Pancreas (tissue), 10 donors: ENCODE measurements around the gene DOCK4. TPM values are rescaled to one million over a fixed set of nuclear protein-coding genes. Genes with fewer than 3 reads are reported as not detected.

Experiments
- ATAC-seq, 4 donors: fragments of 200-7000 bp; cut with Tn5 transposase; one replicate each; pipeline versions ENCODE4 v1.8.0 to v1.9.1; 2020; ENCODE audit warnings: mild to moderate bottlenecking in 4 of 4, moderate library complexity in 4 of 4
- DNase-seq, 6 donors: peaks; one replicate each; pipeline ENCODE4 v3.0.0-alpha.2; 2020
- FAIRE-seq: peaks from 2 replicates; lab custom pipeline; 2012; peaks lifted over from hg19 to GRCh38; lab: Jason Lieb, UNC
- H3K27ac ChIP-seq, 4 donors: fragments of 200-600 bp; sonication (generic); 1 replicate in 3 of 4; 2 replicates in 1 of 4; pipeline versions ENCODE4 v1.5.0 to v1.8.0; 2020
- H3K27me3 ChIP-seq, 4 donors: fragments of 200-600 bp; one replicate each; pipeline ENCODE4 v1.8.0; 2021
- H3K36me3 ChIP-seq, 3 donors: fragments of 200-600 bp; sonication (generic) in 1 of 3; one replicate each; pipeline versions ENCODE4 v1.5.0 to v1.8.0; 2020 to 2021
- H3K4me1 ChIP-seq, 3 donors: fragments of 200-600 bp; one replicate each; pipeline ENCODE4 v1.8.0; 2021
- H3K4me3 ChIP-seq, 4 donors: fragments of 200-600 bp; sonication (generic) in 2 of 4; one replicate each; pipeline versions ENCODE4 v1.5.0 to v1.8.0; 2020 to 2021
- H3K9me3 ChIP-seq, 4 donors: fragments of 200-600 bp; one replicate each; pipeline ENCODE4 v1.8.0; 2021
- CTCF ChIP-seq, 4 donors: fragments of 200-600 bp; sonication (generic) in 3 of 4; IDR thresholded peaks; one replicate each; pipeline versions ENCODE4 v1.5.0 to v1.8.0; 2021; ENCODE audit warnings: antibody characterized with exemption in 4 of 4
- WGBS, 2 donors: extraction: QIAGEN DNeasy Blood & Tissue Kit; methylation state at CpG; one replicate each; pipeline ENCODE4 v1.1.7; 2013; 5-methylcytosine and 5-hydroxymethylcytosine counted together
- intact Hi-C, 3 donors: fragments of 100-400 bp; cut with DNase I; formaldehyde crosslinking; loops; one replicate each; pipeline versions ENCODE4 v1.11.1 to v1.14.2; 2022
- polyA plus RNA-seq, 2 donors: library from polyadenylated mRNA; stranded (reverse); fragments of 200-250 nt; gene quantifications; one replicate each; pipeline ENCODE4 v1.2.3, GENCODE V29; 2013
- total RNA-seq, 6 donors: library from RNA; stranded (reverse); fragmentation: NEBNext Ultra II Directional in 4 of 6; extraction: Animal tissue kit (Norgen Biotek cat#: 25700) in 4 of 6; gene quantifications; one replicate each; pipeline versions ENCODE4 v1.2.1 to v1.2.4, GENCODE V29; 2021 to 2023
- donor health status: healthy with polysubstance abuse.
- donor health status: DM: no; HTN: no; CAD: no; lungs with moderate emphysema.
- donor health status: DM: no; HTN: no; CAD: no.
- donor health status: control.
- donor health status: control.
- donor health status: Bipolar disorder and iron deficiency.
- donor health status: DM: yes; HTN: yes; CAD: no.
- donor health status: DM: no; HTN: no; CAD: no.
- donor health status: DM: no; HTN: no; CAD: no.
- donor health status: DM: yes; HTN: yes; CAD: no.

The DOCK4 gene
- total and polyA plus RNA-seq, 8 donors: 5.4 to 15.5 (median 6.1) TPM

GRCh38 chr7:112110651-112111050 lies 95.5 kb downstream of the DOCK4 start:
- no peak for DNase-seq
- no peak for TF ChIP-seq CTCF (IDR thresholded peaks at IDR 0.05)
- Histone ChIP-seq H3K4me3 (no peak overlapping the region), H3K36me3 (no peaks in the 10 kb centered on the region), H3K27ac (no peak overlapping the region), H3K9me3 (no peaks in the 10 kb centered on the region), H3K4me1 (peaks cover 0 to 9% (median 8%) of the 10 kb centered on the region in 3 donors), H3K27me3 (no peaks in the 10 kb centered on the region)
- 98% methylated on average over 7 of the region's 7 CpGs for WGBS, 2 donors
- intact Hi-C loops: no loop called here
- FAIRE-seq: no peak
- no peak for ATAC-seq

- WGBS, 2 donors: 70 to 82% methylated on average over 2 of the region's 2 CpGs
- H3K9me3 ChIP-seq: no peaks in the 10 kb centered on the region
- intact Hi-C loops: no loop called here
Measured at GRCh38 chr7:112110175-112110574, 96.0 kb downstream of the DOCK4 start.

GRCh38 chr7:112108981-112109380 lies 97.2 kb downstream of the DOCK4 start:
- H3K4me1 ChIP-seq: peaks cover 0 to 9% (median 8%) of the 10 kb centered on the region in 3 donors
- H3K27ac ChIP-seq: no peak overlapping the region
- no peaks in the 10 kb centered on the region for H3K9me3 ChIP-seq
- 66 to 84% methylated on average over 2 of the region's 2 CpGs for WGBS, 2 donors
- ATAC-seq (peak in 2 of 4 donors; percentile 35 to 40), FAIRE-seq (no peak), DNase-seq (no peak)
- no peaks in the 10 kb centered on the region for H3K27me3 ChIP-seq
- no peak overlapping the region for H3K4me3 ChIP-seq
- intact Hi-C loops: no loop called here
- H3K36me3 ChIP-seq: no peaks in the 10 kb centered on the region
- no peak for TF ChIP-seq CTCF (IDR thresholded peaks at IDR 0.05)

More at GRCh38 chr7:112110175-112110574, 96.0 kb downstream of the DOCK4 start:
- H3K36me3 ChIP-seq: no peaks in the 10 kb centered on the region
- no peak overlapping the region for H3K27ac ChIP-seq
- peaks cover 0 to 9% (median 8%) of the 10 kb centered on the region in 3 donors for H3K4me1 ChIP-seq
- ATAC-seq (no peak), DNase-seq (no peak), FAIRE-seq (no peak)
- no peaks in the 10 kb centered on the region for H3K27me3 ChIP-seq
- no peak for TF ChIP-seq CTCF (IDR thresholded peaks at IDR 0.05)
- no peak overlapping the region for H3K4me3 ChIP-seq

GRCh38 chr7:112105584-112106530 lies 100.3 kb downstream of the DOCK4 start:
- Histone ChIP-seq H3K9me3 (no peaks in the 10 kb centered on the region), H3K4me1 (peaks cover 0 to 4% (median 0%) of the 10 kb centered on the region in 3 donors), H3K27ac (no peak overlapping the region), H3K27me3 (no peaks in the 10 kb centered on the region), H3K4me3 (no peak overlapping the region), H3K36me3 (no peaks in the 10 kb centered on the region)
- FAIRE-seq (no peak), DNase-seq (no peak), ATAC-seq (no peak)
- 87 to 88% methylated on average over 8 of the region's 8 CpGs for WGBS, 2 donors
- intact Hi-C loops: no loop called here
- TF ChIP-seq CTCF (IDR thresholded peaks at IDR 0.05): no peak

GRCh38 chr7:112104120-112104519 lies 102.1 kb downstream of the DOCK4 start:
- FAIRE-seq (no peak), ATAC-seq (peak in 1 of 4 donors; percentile 61), DNase-seq (no peak)
- Histone ChIP-seq H3K27ac (no peak overlapping the region), H3K4me1 (peaks cover 0 to 2% (median 0%) of the 10 kb centered on the region in 3 donors), H3K4me3 (no peak overlapping the region), H3K9me3 (no peaks in the 10 kb centered on the region), H3K36me3 (no peaks in the 10 kb centered on the region), H3K27me3 (no peaks in the 10 kb centered on the region)
- TF ChIP-seq CTCF (IDR thresholded peaks at IDR 0.05): no peak
- intact Hi-C loops: no loop called here
- WGBS, 2 donors: 85 to 93% methylated on average over 2 of the region's 2 CpGs
